ENCODE data around the gene TAX1BP3.

DNA sequence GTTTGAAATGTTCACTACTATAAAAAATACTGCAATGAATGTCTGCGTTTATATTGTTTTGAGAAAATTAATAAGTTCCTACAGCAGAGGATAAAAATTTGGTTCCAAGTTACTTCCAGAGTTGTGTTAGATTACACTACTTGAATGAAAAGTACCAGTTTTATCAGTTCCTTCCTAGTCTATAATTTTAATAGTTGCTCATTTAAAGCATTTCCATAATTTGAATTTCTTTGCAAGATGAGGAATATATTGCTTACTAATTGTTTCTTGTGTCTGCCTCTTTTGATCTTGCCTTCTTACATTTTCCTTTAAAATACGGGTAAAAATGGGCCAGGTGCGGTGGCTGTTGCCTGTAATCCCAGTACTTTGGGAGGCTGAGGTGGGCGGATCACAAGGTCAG lies 4.2 kb upstream of the TAX1BP3 start:
- TF ChIP-seq POLR2A (IDR thresholded peaks at IDR 0.05; ENCODE audit: extremely low read depth, insufficient read length): no peak
- TF ChIP-seq, protein P1, sequence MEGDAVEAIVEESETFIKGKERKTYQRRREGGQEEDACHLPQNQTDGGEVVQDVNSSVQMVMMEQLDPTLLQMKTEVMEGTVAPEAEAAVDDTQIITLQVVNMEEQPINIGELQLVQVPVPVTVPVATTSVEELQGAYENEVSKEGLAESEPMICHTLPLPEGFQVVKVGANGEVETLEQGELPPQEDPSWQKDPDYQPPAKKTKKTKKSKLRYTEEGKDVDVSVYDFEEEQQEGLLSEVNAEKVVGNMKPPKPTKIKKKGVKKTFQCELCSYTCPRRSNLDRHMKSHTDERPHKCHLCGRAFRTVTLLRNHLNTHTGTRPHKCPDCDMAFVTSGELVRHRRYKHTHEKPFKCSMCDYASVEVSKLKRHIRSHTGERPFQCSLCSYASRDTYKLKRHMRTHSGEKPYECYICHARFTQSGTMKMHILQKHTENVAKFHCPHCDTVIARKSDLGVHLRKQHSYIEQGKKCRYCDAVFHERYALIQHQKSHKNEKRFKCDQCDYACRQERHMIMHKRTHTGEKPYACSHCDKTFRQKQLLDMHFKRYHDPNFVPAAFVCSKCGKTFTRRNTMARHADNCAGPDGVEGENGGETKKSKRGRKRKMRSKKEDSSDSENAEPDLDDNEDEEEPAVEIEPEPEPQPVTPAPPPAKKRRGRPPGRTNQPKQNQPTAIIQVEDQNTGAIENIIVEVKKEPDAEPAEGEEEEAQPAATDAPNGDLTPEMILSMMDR (IDR thresholded peaks at IDR 0.05; ENCODE audit: low read depth, low read length): no peak
- no peak for TF ChIP-seq MAX (IDR thresholded peaks at IDR 0.05; ENCODE audit: low read depth, low read length)

Measured in NB4 (cell line).